Mesodermal cell (in vitro differentiated cells): ENCODE measurements around the gene SNX9.
"Not testable (repeated sequence)": the region's sequence is repeated elsewhere in the genome, so short reads cannot be mapped to it uniquely, and the experiment has no call there.

Experiments
- H3K27ac ChIP-seq: 2 replicates; pipeline ENCODE4 v1.7.0; 2013; ENCODE audit warnings: mild to moderate bottlenecking, low read depth, low read length, moderate library complexity; ENCODE audit not compliant: severe bottlenecking
- H3K36me3 ChIP-seq: 2 replicates; pipeline ENCODE4 v1.7.1; 2013; ENCODE audit warnings: mild to moderate bottlenecking, low read length, moderate library complexity; ENCODE audit not compliant: control insufficient read depth, insufficient read depth
- H3K4me1 ChIP-seq: one replicate; pipeline ENCODE4 v1.7.1; 2013; ENCODE audit warnings: mild to moderate bottlenecking, low read length; ENCODE audit not compliant: insufficient read depth, control insufficient read depth, poor library complexity, severe bottlenecking
- H3K4me3 ChIP-seq: 2 replicates; pipeline ENCODE4 v1.7.0; 2013; ENCODE audit warnings: low read length, control low read depth, mild to moderate bottlenecking; ENCODE audit not compliant: insufficient read depth, poor library complexity, severe bottlenecking; ENCODE audit errors: extremely low read depth
- H3K9me3 ChIP-seq: 2 replicates; pipeline ENCODE4 v1.7.1; 2013; ENCODE audit warnings: mild to moderate bottlenecking, low read length, moderate library complexity; ENCODE audit not compliant: control insufficient read depth
- WGBS, 2 experiments: methylation state at CpG; one replicate each; pipeline ENCODE4 v1.1.5; 2013; ENCODE audit warnings: missing lambda C conversion rate in 2 of 2; ENCODE audit not compliant: insufficient coverage in 2 of 2; 5-methylcytosine and 5-hydroxymethylcytosine counted together

The SNX9 gene

GRCh38 chr6:157892363-157892877 is 69.4 kb downstream of the SNX9 start:
- Histone ChIP-seq H3K4me1 (no peaks in the 10 kb centered on the region), H3K36me3 (peaks cover 44% of the 10 kb centered on the region), H3K27ac (no peak overlapping the region), H3K9me3 (no peaks in the 10 kb centered on the region), H3K4me3 (no peak overlapping the region)
- WGBS, 2 experiments = 98 to 100% methylated on average over 2 to 4 of the region's 5 CpGs

GRCh38 chr6:157893238-157893637 is 70.2 kb downstream of the SNX9 start:
- H3K4me1 ChIP-seq = no peaks in the 10 kb centered on the region
- H3K27ac ChIP-seq = no peak overlapping the region
- peaks cover 44% of the 10 kb centered on the region for H3K36me3 ChIP-seq
- no peak overlapping the region for H3K4me3 ChIP-seq
- no peaks in the 10 kb centered on the region for H3K9me3 ChIP-seq
- 100% methylated on average over 1 to 2 of the region's 4 CpGs for WGBS, 2 experiments

- WGBS, 2 experiments = 93 to 100% methylated on average over 2 of the region's 3 CpGs
- Histone ChIP-seq H3K36me3 (peaks cover 41% of the 10 kb centered on the region), H3K27ac (no peak overlapping the region), H3K9me3 (no peaks in the 10 kb centered on the region), H3K4me1 (no peaks in the 10 kb centered on the region), H3K4me3 (no peak overlapping the region)
Measured at GRCh38 chr6:157895585-157895984, 72.5 kb downstream of the SNX9 start.

GRCh38 chr6:157896932-157897331 is 73.9 kb downstream of the SNX9 start:
- Histone ChIP-seq H3K4me1 (no peaks in the 10 kb centered on the region), H3K27ac (no peak overlapping the region), H3K36me3 (peaks cover 38% of the 10 kb centered on the region), H3K9me3 (no peaks in the 10 kb centered on the region), H3K4me3 (no peak overlapping the region)
- no CpG with 5 or more reads among the region's 4 CpGs for WGBS, 2 experiments

GRCh38 chr6:157898169-157898568 is 75.1 kb downstream of the SNX9 start:
- Histone ChIP-seq H3K4me1 (no peaks in the 10 kb centered on the region), H3K36me3 (peaks cover 45% of the 10 kb centered on the region), H3K27ac (no peak overlapping the region), H3K4me3 (no peak overlapping the region), H3K9me3 (no peaks in the 10 kb centered on the region)
- WGBS, 2 experiments = 79 to 88% methylated on average over 5 to 7 of the region's 7 CpGs

- 79 to 89% methylated on average over 2 of the region's 3 CpGs for WGBS, 2 experiments
- H3K36me3 ChIP-seq = peaks cover 50% of the 10 kb centered on the region
- H3K4me1 ChIP-seq = no peaks in the 10 kb centered on the region
- no peak overlapping the region for H3K27ac ChIP-seq
- no peak overlapping the region for H3K4me3 ChIP-seq
- no peaks in the 10 kb centered on the region for H3K9me3 ChIP-seq
Measured at GRCh38 chr6:157898640-157899039, 75.6 kb downstream of the SNX9 start.

GRCh38 chr6:157900262-157900661 is 77.2 kb downstream of the SNX9 start:
- H3K4me1 ChIP-seq, H3K27ac ChIP-seq, H3K9me3 ChIP-seq, H3K4me3 ChIP-seq: not testable (repeated sequence)
- 94% methylated on average over 5 of the region's 11 CpGs; no CpG with 5 or more reads in 1 of the 2 experiments for WGBS, 2 experiments
- peaks cover 47% of the 10 kb centered on the region for H3K36me3 ChIP-seq

- not testable (repeated sequence) for H3K4me1 ChIP-seq, H3K4me3 ChIP-seq, H3K27ac ChIP-seq, H3K9me3 ChIP-seq
- H3K36me3 ChIP-seq = peaks cover 49% of the 10 kb centered on the region
- 90 to 94% methylated on average over 3 to 4 of the region's 4 CpGs for WGBS, 2 experiments
Measured at GRCh38 chr6:157900751-157901150, 77.7 kb downstream of the SNX9 start.

- H3K36me3 ChIP-seq = peaks cover 57% of the 10 kb centered on the region
- no peaks in the 10 kb centered on the region for H3K9me3 ChIP-seq
- no peaks in the 10 kb centered on the region for H3K4me1 ChIP-seq
- H3K4me3 ChIP-seq = no peak overlapping the region
- WGBS, 2 experiments = 65 to 82% methylated on average over 3 of the region's 4 CpGs
- no peak overlapping the region for H3K27ac ChIP-seq
Measured at GRCh38 chr6:157904999-157905398, 82.0 kb downstream of the SNX9 start.

- Histone ChIP-seq H3K36me3 (peaks cover 64% of the 10 kb centered on the region), H3K4me3 (no peak overlapping the region), H3K9me3 (no peaks in the 10 kb centered on the region), H3K27ac (no peak overlapping the region), H3K4me1 (no peaks in the 10 kb centered on the region)
- WGBS, 2 experiments = 66 to 68% methylated on average over 5 of the region's 11 CpGs
Measured at GRCh38 chr6:157905590-157906342, 82.7 kb downstream of the SNX9 start.

- peaks cover 65% of the 10 kb centered on the region for H3K36me3 ChIP-seq
- H3K4me3 ChIP-seq = no peak overlapping the region
- no peak overlapping the region for H3K27ac ChIP-seq
- no peaks in the 10 kb centered on the region for H3K4me1 ChIP-seq
- no peaks in the 10 kb centered on the region for H3K9me3 ChIP-seq
- 91% methylated on average over 1 of the region's 2 CpGs; no CpG with 5 or more reads in 1 of the 2 experiments for WGBS, 2 experiments
Measured at GRCh38 chr6:157906537-157907061, 83.6 kb downstream of the SNX9 start.
